Panc1 (cell line): ENCODE data around the gene MIER2. TPM values are rescaled to one million over a fixed set of nuclear protein-coding genes. Genes with fewer than 3 reads are reported as not detected.
"Not testable (repeated sequence)": the region's sequence is repeated elsewhere in the genome, so short reads cannot be mapped to it uniquely, and the experiment has no call there.

Experiments used
- ATAC-seq: fragments of 200-7000 bp; cut with Tn5 transposase; 2 replicates; pipeline ENCODE4 v1.9.1; 2020; ENCODE audit warnings: mild to moderate bottlenecking, moderate library complexity
- BruUV-seq: library from RNA; stranded (reverse); fragments of 400-500 nt; replicated peaks from 2 replicates; lab custom pipeline; 2021; lab: Mats Ljungman, UMichigan
- CTCF ChIA-PET: fragments of 300-600 bp; sonication (Branson Sonifier 250); formaldehyde crosslinking; loops from one replicate; lab custom pipeline; 2022; ENCODE audit warnings: antibody characterized with exemption; lab: Charles Lee
- POLR2A ChIA-PET: fragments of 300-600 bp; sonication (Branson Sonifier 250); formaldehyde crosslinking; loops from one replicate; lab custom pipeline; 2022; ENCODE audit warnings: antibody characterized with exemption; lab: Charles Lee
- DNase-seq: peaks from one replicate; pipeline ENCODE4 v3.0.0-alpha.2; 2010; ENCODE audit warnings: low read depth, low spot score
- H3K27ac ChIP-seq: 2 replicates; pipeline ENCODE4 v1.5.1; 2011; ENCODE audit warnings: mild to moderate bottlenecking, low read length, inconsistent platforms
- H3K27me3 ChIP-seq: fragments of 200-500 bp; sonication (Bioruptor generic); 2 replicates; pipeline ENCODE4 v1.6.0; 2014; ENCODE audit warnings: low read length, inconsistent platforms; ENCODE audit not compliant: control insufficient read depth, insufficient read depth
- H3K36me3 ChIP-seq: fragments of 200-500 bp; sonication (Bioruptor generic); 2 replicates; pipeline ENCODE4 v1.5.1; 2014; ENCODE audit warnings: inconsistent platforms, mild to moderate bottlenecking, low read length, moderate library complexity; ENCODE audit not compliant: control insufficient read depth, insufficient read depth
- H3K4me1 ChIP-seq: 2 replicates; pipeline ENCODE4 v1.5.1; 2011; ENCODE audit warnings: inconsistent platforms, mild to moderate bottlenecking, low read length, moderate library complexity; ENCODE audit not compliant: control insufficient read depth, insufficient read depth
- H3K4me3 ChIP-seq, 2 experiments: 2 replicates each; pipeline ENCODE4 v1.5.1; 2011 to 2012; ENCODE audit warnings: low read depth in 2 of 2, low read length in 2 of 2, mild to moderate bottlenecking in 2 of 2, inconsistent platforms in 1 of 2, moderate library complexity in 1 of 2
- H3K9me3 ChIP-seq: fragments of 200-500 bp; sonication (Bioruptor generic); 2 replicates; pipeline ENCODE4 v1.5.1; 2014; ENCODE audit warnings: low read depth, mild to moderate bottlenecking, inconsistent platforms, low read length, moderate library complexity; ENCODE audit not compliant: control insufficient read depth, insufficient read depth
- POLR2AphosphoS5 ChIP-seq: IDR thresholded peaks from 2 replicates; pipeline ENCODE4 v1.6.1; 2012; ENCODE audit warnings: mild to moderate bottlenecking, low read depth, low read length, moderate library complexity
- SIN3A ChIP-seq: IDR thresholded peaks from 2 replicates; pipeline ENCODE4 v1.6.1; 2012; ENCODE audit warnings: low read depth, mild to moderate bottlenecking, low read length, moderate library complexity, borderline replicate concordance; ENCODE audit not compliant: insufficient read depth
- TCF7L2 ChIP-seq: IDR thresholded peaks from 2 replicates; pipeline ENCODE4 v1.6.1; 2011; ENCODE audit warnings: mild to moderate bottlenecking, low read depth, low read length, inconsistent platforms
- in situ Hi-C: cut with HindIII; loops from 2 replicates; pipeline ENCODE4 v1.10.0; 2016; ENCODE audit warnings: low sequenced_read_pairs, low pct_unique_long_range_greater_than_20kb
- intact Hi-C: fragments of 100-400 bp; cut with micrococcal nuclease; formaldehyde crosslinking; loops from one replicate; pipeline ENCODE4 v1.10.0; 2022; ENCODE audit not compliant: unreplicated experiment
- total RNA-seq: library from RNA; stranded (reverse); gene quantifications from one replicate; pipeline ENCODE4 v1.2.1, GENCODE V29; 2021; ENCODE audit not compliant: unreplicated experiment
- TF ChIP-seq, protein P1 (sequence below): fragments of 450-650 bp; IDR thresholded peaks from 2 replicates; pipeline ENCODE4 v1.5.1; 2017; ENCODE audit warnings: mild to moderate bottlenecking
- TF ChIP-seq, protein P2 (sequence below), 2 experiments: IDR thresholded peaks; 2 replicates each; pipeline ENCODE4 v1.6.1; 2011 to 2012; ENCODE audit warnings: low read depth in 2 of 2, control low read depth in 1 of 2, low read length in 1 of 2, mild to moderate bottlenecking in 1 of 2, moderate library complexity in 1 of 2; ENCODE audit not compliant: insufficient read depth in 1 of 2

Gene MIER2
- total RNA-seq, 1 experiment from 2014 or later: 32.1 TPM

DNA sequence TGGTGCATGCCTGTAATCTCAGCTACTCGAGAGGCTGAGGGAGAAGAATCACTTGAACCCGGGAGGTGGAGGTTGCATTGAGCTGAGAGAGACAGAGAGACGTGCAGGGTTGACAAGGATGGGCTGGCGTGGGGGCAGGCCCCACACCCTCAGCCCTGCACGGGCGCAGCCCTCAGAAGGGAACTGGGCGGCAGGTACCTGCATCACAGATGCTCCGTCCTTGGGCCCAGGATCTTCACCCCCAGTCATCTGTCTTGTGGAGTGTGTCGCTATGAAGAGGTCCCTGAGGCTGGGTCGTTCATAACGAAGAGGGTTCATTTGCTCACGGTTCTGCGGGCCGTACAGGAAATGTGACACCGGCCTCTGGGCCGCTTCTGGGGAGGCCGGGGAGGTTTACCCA lies 44.1 kb upstream of the MIER2 start:
- CTCF ChIA-PET: no interaction called here
- H3K4me3 ChIP-seq: no peak overlapping the region
- no peak for DNase-seq
- POLR2A ChIA-PET: no interaction called here
- intact Hi-C loops: no loop called here
- no peaks in the 10 kb centered on the region for H3K27me3 ChIP-seq
- no peaks in the 10 kb centered on the region for H3K36me3 ChIP-seq
- no peak for TF ChIP-seq TCF7L2
- TF ChIP-seq, protein P1, sequence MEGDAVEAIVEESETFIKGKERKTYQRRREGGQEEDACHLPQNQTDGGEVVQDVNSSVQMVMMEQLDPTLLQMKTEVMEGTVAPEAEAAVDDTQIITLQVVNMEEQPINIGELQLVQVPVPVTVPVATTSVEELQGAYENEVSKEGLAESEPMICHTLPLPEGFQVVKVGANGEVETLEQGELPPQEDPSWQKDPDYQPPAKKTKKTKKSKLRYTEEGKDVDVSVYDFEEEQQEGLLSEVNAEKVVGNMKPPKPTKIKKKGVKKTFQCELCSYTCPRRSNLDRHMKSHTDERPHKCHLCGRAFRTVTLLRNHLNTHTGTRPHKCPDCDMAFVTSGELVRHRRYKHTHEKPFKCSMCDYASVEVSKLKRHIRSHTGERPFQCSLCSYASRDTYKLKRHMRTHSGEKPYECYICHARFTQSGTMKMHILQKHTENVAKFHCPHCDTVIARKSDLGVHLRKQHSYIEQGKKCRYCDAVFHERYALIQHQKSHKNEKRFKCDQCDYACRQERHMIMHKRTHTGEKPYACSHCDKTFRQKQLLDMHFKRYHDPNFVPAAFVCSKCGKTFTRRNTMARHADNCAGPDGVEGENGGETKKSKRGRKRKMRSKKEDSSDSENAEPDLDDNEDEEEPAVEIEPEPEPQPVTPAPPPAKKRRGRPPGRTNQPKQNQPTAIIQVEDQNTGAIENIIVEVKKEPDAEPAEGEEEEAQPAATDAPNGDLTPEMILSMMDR: no peak
- TF ChIP-seq POLR2AphosphoS5: no peak
- TF ChIP-seq, protein P2, sequence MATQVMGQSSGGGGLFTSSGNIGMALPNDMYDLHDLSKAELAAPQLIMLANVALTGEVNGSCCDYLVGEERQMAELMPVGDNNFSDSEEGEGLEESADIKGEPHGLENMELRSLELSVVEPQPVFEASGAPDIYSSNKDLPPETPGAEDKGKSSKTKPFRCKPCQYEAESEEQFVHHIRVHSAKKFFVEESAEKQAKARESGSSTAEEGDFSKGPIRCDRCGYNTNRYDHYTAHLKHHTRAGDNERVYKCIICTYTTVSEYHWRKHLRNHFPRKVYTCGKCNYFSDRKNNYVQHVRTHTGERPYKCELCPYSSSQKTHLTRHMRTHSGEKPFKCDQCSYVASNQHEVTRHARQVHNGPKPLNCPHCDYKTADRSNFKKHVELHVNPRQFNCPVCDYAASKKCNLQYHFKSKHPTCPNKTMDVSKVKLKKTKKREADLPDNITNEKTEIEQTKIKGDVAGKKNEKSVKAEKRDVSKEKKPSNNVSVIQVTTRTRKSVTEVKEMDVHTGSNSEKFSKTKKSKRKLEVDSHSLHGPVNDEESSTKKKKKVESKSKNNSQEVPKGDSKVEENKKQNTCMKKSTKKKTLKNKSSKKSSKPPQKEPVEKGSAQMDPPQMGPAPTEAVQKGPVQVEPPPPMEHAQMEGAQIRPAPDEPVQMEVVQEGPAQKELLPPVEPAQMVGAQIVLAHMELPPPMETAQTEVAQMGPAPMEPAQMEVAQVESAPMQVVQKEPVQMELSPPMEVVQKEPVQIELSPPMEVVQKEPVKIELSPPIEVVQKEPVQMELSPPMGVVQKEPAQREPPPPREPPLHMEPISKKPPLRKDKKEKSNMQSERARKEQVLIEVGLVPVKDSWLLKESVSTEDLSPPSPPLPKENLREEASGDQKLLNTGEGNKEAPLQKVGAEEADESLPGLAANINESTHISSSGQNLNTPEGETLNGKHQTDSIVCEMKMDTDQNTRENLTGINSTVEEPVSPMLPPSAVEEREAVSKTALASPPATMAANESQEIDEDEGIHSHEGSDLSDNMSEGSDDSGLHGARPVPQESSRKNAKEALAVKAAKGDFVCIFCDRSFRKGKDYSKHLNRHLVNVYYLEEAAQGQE (IDR thresholded peaks at IDR 0.05; ENCODE audit: insufficient read depth in 1 of 2, low read depth in 2 of 2, low read length in 1 of 2): no peak
- TF ChIP-seq SIN3A: no peak
- no peaks in the 10 kb centered on the region for H3K4me1 ChIP-seq
- no peak overlapping the region for H3K27ac ChIP-seq
- no peaks in the 10 kb centered on the region for H3K9me3 ChIP-seq
- BruUV-seq: no TSS peak
- no peak for ATAC-seq
- in situ Hi-C loops: no loop called here

DNA sequence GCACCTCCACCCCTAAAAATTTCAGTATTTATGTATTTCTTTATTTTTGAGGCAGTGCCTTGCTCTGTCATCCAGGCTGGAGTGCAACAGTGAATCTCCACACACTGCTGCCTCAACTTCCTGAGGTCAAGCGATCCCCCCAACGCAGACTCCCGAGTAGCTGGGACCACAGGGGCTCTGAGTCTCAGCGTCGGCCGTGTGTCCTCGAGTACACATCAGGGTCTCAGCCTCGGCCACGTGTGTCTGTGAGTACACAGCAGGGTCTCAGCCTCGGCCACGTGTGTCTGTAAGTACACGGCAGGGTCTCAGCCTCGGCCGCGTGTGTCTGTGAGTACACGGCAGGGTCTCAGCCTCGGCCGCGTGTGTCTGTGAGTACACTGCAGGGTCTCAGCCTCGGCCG lies 43.2 kb upstream of the MIER2 start:
- no peak for DNase-seq
- no peak overlapping the region for H3K27ac ChIP-seq
- no peak overlapping the region for H3K4me3 ChIP-seq
- no peaks in the 10 kb centered on the region for H3K4me1 ChIP-seq
- H3K36me3 ChIP-seq: no peaks in the 10 kb centered on the region
- no peaks in the 10 kb centered on the region for H3K9me3 ChIP-seq
- in situ Hi-C loops: no loop called here
- no peak for TF ChIP-seq POLR2AphosphoS5
- TF ChIP-seq, protein P1: no peak
- no peak for TF ChIP-seq TCF7L2
- TF ChIP-seq, protein P2 (IDR thresholded peaks at IDR 0.05; ENCODE audit: insufficient read depth in 1 of 2, low read depth in 2 of 2, low read length in 1 of 2): no peak
- TF ChIP-seq SIN3A: no peak
- BruUV-seq: no TSS peak
- H3K27me3 ChIP-seq: no peaks in the 10 kb centered on the region
- ChIA-PET POLR2A (no interaction called here), CTCF (no interaction called here)
- intact Hi-C loops: no loop called here
- no peak for ATAC-seq

DNA sequence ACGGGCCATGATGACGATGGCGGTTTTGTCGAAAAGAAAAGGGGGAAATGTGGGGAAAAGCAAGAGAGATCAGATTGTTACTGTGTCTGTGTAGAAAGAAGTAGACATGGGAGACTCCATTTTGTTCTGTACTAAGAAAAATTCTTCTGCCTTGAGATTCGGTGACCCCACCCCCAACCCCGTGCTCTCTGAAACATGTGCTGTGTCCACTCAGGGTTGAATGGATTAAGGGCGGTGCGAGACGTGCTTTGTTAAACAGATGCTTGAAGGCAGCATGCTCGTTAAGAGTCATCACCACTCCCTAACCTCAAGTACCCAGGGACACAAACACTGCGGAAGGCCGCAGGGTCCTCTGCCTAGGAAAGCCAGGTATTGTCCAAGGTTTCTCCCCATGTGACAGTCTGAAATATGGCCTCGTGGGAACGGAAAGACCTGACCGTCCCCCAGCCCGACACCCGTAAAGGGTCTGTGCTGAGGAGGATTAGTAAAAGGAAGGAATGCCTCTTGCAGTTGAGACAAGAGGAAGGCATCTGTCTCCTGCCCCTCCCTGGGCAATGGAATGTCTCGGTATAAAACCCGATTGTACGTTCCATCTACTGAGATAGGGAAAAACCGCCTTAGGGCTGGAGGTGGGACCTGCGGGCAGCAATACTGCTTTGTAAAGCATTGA lies 42.2 kb upstream of the MIER2 start:
- DNase-seq, CTCF ChIA-PET: not testable (repeated sequence)

More for the DNA sequence above, 42.2 kb upstream of the MIER2 start:
- in situ Hi-C loops, H3K27me3 ChIP-seq, BruUV-seq, POLR2A ChIA-PET, H3K4me1 ChIP-seq, ATAC-seq, H3K36me3 ChIP-seq, H3K4me3 ChIP-seq, H3K27ac ChIP-seq, intact Hi-C loops, H3K9me3 ChIP-seq: not testable (repeated sequence)
